ENCODE results near the gene RNF223. TPM values are rescaled to one million over a fixed set of nuclear protein-coding genes. Genes with fewer than 3 reads are reported as not detected.

Gene RNF223
- total RNA-seq, 4 donors from 2014 or later, result not detected

DNA sequence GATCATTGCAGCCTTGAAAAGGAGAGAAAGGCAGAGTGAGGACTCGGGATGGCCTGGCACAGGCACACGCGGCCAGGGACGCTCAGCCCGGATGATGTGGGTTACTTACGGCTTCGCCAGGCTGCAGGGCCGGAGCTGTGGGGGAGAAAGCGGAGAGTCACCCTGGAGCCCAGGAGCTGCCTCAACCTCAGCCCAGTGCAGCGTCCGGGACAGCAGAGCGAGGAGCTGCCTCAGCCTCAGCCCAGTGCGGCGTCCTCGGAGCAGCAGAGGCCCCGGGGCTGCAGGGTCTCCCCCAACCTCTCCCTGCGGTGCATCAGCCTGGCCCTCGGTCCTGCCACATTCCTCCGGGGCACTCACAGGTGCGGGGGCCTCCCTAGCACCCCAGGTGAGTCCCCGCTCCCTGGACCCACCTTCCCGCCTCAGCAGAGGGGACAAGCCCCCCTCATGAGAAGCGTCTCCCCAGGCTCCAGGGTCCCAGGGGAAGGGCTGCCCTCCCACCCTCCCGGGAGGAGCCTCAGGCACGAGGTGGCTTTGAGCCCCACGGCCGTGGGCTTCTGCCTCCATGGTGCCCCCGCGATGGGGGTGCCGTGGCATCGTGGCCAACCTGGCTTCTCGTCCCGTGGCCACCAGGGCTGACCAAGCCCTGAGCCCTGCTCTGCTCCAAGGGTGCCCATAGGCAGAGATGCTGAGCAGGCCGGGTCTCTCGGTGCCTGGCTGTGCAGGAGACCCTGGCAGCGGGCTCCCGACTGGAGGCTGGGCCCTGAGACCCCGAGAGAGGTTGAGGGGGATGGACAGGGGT, 10.5 kb upstream of the RNF223 start:
- WGBS, 2 donors, result 89 to 91% methylated on average over 17 to 24 of the region's 38 CpGs
- H3K4me3 ChIP-seq, result no peak overlapping the region
- peaks cover 0 to 13% (median 8%) of the 10 kb centered on the region in 4 donors for H3K4me1 ChIP-seq
- no peaks in the 10 kb centered on the region for H3K9me3 ChIP-seq
- DNase-seq (ENCODE audit: low spot score in 2 of 2), result no peak
- peaks cover 0 to 73% (median 0%) of the 10 kb centered on the region in 3 donors for H3K36me3 ChIP-seq
- no peak for TF ChIP-seq POLR2A (IDR thresholded peaks at IDR 0.05)
- TF ChIP-seq EP300 (IDR thresholded peaks at IDR 0.05), result no peak
- TF ChIP-seq, protein P1, sequence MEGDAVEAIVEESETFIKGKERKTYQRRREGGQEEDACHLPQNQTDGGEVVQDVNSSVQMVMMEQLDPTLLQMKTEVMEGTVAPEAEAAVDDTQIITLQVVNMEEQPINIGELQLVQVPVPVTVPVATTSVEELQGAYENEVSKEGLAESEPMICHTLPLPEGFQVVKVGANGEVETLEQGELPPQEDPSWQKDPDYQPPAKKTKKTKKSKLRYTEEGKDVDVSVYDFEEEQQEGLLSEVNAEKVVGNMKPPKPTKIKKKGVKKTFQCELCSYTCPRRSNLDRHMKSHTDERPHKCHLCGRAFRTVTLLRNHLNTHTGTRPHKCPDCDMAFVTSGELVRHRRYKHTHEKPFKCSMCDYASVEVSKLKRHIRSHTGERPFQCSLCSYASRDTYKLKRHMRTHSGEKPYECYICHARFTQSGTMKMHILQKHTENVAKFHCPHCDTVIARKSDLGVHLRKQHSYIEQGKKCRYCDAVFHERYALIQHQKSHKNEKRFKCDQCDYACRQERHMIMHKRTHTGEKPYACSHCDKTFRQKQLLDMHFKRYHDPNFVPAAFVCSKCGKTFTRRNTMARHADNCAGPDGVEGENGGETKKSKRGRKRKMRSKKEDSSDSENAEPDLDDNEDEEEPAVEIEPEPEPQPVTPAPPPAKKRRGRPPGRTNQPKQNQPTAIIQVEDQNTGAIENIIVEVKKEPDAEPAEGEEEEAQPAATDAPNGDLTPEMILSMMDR (IDR thresholded peaks at IDR 0.05), result no peak
- H3K27me3 ChIP-seq, result peaks cover 0 to 8% of the 10 kb centered on the region in 2 donors
- H3K27ac ChIP-seq, result no peak overlapping the region

DNA sequence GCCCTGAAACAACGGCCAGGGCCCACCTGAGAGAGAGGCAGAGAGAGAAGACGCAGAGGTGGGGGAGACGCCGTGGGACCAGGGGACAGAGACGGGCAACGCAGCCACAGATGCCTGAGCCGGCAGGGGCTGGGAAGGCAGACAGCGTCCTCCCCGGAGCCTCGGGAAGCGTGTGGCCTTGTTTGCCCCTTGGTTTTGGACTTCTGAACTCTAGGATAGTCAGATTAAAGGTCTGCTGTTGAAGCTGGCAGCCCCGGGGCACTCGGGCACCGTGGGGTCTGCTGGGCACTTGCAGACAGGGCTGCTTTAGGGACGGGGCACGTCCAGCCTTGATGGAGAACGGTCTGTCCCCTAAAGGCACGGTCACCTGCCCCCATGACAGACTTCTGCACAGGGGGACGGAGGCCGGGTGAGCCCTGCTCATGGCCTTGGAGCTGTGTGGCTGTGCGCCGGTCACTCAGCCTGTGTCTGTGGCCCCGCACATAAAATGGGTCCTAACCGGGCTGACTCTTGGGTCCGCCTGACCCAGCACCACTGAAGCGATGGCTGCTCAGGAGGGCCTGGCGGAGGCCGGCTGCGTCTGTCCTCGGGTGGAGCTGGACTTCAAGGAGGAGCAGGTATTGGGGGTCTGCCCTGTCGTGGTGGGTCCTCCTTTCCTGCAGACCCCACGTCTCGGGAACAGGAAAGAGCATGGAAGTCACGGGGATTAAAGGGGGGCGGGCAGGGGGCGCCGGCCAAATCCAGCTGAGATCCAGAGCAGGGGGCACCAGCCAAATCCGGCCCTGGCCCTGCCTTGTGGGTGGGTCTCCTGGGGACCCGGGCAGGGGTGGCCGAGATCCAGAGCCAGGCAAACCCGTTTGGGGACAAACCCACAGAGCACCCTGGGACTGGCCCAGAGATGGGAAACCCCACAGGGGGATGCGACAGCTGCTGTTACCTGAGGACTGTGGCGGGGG, 9.6 kb upstream of the RNF223 start:
- H3K27ac ChIP-seq, result no peak overlapping the region
- 89% methylated on average over 42 to 43 of the region's 43 CpGs for WGBS, 2 donors
- H3K4me1 ChIP-seq, result peaks cover 0 to 17% (median 12%) of the 10 kb centered on the region in 4 donors
- H3K4me3 ChIP-seq, result no peak overlapping the region
- H3K9me3 ChIP-seq, result no peaks in the 10 kb centered on the region
- no peak for DNase-seq (ENCODE audit: low spot score in 2 of 2)
- TF ChIP-seq, protein P1 (IDR thresholded peaks at IDR 0.05), result no peak
- no peak for TF ChIP-seq POLR2A (IDR thresholded peaks at IDR 0.05)
- no peak for TF ChIP-seq EP300 (IDR thresholded peaks at IDR 0.05)
- peaks cover 0 to 11% of the 10 kb centered on the region in 2 donors for H3K27me3 ChIP-seq
- H3K36me3 ChIP-seq, result peaks cover 0 to 65% (median 0%) of the 10 kb centered on the region in 3 donors

DNA sequence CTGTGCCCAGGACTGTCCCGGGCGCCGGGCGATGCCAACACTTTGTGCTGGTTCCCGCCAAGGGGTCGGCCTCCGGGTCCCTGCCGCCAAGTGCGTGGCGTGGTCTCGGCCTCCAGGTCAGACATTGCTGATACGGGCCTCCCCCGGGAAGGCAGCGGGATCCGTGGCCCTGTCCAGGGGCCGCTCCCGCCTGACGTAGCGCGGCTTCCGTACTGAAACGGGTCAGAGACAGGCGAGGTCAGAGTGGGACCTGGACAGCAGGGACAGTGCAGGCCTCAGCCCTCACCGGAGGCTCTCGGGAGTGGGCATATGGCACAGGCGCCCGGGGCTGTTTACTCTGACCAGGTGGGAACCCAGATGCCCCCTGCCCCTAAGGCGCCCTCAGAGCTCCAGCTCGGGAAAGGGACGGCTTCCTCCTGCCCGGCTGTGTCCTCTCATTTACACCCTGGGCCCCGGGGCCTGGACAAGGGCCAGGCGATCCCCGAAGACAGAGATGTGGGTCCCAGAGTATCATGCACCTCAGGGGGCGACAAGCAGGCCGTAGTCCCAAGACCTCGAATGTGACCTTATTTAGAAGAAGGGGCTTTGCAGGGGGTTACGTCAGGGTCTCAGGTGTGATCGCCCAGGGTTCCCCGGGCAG, 8.8 kb upstream of the RNF223 start:
- Histone ChIP-seq H3K36me3 (peaks cover 0 to 64% (median 0%) of the 10 kb centered on the region in 3 donors), H3K4me3 (no peak overlapping the region), H3K27me3 (peaks cover 0 to 11% of the 10 kb centered on the region in 2 donors), H3K27ac (no peak overlapping the region), H3K4me1 (peaks cover 0 to 17% (median 12%) of the 10 kb centered on the region in 4 donors), H3K9me3 (no peaks in the 10 kb centered on the region)
- 89 to 91% methylated on average over 25 to 40 of the region's 40 CpGs for WGBS, 2 donors
- TF ChIP-seq, protein P1 (IDR thresholded peaks at IDR 0.05), result no peak
- TF ChIP-seq POLR2A (IDR thresholded peaks at IDR 0.05) (no peak), EP300 (IDR thresholded peaks at IDR 0.05) (no peak)
- no peak for DNase-seq (ENCODE audit: low spot score in 2 of 2)

DNA sequence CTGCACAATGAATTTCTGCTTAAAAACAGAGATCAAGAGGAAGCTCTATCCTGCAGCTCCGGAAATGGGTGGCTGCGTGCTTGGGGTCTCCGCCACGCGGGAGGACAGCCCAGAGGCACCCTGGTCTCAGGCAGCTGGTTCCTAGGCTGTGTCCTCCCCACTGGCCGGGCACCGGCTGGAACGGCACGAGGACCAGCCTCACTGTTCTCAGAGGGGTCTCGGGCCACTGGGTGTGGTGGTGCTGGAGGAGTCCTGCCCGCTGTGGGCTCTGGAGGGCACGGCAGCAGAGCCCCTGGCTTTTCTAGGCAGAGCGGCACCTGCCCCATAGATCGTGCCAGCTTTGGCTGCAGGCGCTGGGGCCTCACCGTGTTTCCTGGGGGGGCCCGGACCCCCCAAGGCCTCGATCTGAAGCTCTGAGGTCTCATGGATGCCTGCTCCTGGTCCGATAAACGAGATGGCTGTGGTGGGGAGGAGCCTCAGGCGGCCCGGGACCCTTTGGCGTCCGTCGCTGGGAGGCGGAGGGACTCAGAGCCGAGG, 8.2 kb upstream of the RNF223 start:
- TF ChIP-seq POLR2A (IDR thresholded peaks at IDR 0.05) (no peak), EP300 (IDR thresholded peaks at IDR 0.05) (no peak)
- TF ChIP-seq, protein P1 (IDR thresholded peaks at IDR 0.05), result no peak
- no peaks in the 10 kb centered on the region for H3K9me3 ChIP-seq
- H3K4me1 ChIP-seq, result peaks cover 0 to 17% (median 12%) of the 10 kb centered on the region in 4 donors
- H3K36me3 ChIP-seq, result peaks cover 0 to 62% (median 0%) of the 10 kb centered on the region in 3 donors
- peaks cover 0 to 11% of the 10 kb centered on the region in 2 donors for H3K27me3 ChIP-seq
- H3K27ac ChIP-seq, result no peak overlapping the region
- 90 to 92% methylated on average over 23 to 25 of the region's 27 CpGs for WGBS, 2 donors
- DNase-seq (ENCODE audit: low spot score in 2 of 2), result no peak
- no peak overlapping the region for H3K4me3 ChIP-seq

Measured in tibial nerve (tissue), 4 donors.